Measurements from ENCODE around the gene OSBPL3.

OSBPL3 gene

GRCh38 chr7:24902276-24902675 lies 77.7 kb downstream of the OSBPL3 start:
- no peak overlapping the region for H3K4me3 ChIP-seq (replicated peaks; ENCODE audit: low read depth, low read length)
- DNase-seq (ENCODE audit: low read depth) = no peak
- no peak for TF ChIP-seq CTCF (IDR thresholded peaks at IDR 0.05; ENCODE audit: low read length, missing control alignments)

- no peak for DNase-seq (ENCODE audit: low read depth)
- no peak overlapping the region for H3K4me3 ChIP-seq (replicated peaks; ENCODE audit: low read depth, low read length)
- TF ChIP-seq CTCF (IDR thresholded peaks at IDR 0.05; ENCODE audit: low read length, missing control alignments) = no peak
These were observed 80.1 kb downstream of the OSBPL3 start for GRCh38 chr7:24899905-24900304.

GRCh38 chr7:24899161-24899560 lies 80.8 kb downstream of the OSBPL3 start:
- no peak overlapping the region for H3K4me3 ChIP-seq (replicated peaks; ENCODE audit: low read depth, low read length)
- no peak for DNase-seq (ENCODE audit: low read depth)
- TF ChIP-seq CTCF (IDR thresholded peaks at IDR 0.05; ENCODE audit: low read length, missing control alignments) = no peak

DNA sequence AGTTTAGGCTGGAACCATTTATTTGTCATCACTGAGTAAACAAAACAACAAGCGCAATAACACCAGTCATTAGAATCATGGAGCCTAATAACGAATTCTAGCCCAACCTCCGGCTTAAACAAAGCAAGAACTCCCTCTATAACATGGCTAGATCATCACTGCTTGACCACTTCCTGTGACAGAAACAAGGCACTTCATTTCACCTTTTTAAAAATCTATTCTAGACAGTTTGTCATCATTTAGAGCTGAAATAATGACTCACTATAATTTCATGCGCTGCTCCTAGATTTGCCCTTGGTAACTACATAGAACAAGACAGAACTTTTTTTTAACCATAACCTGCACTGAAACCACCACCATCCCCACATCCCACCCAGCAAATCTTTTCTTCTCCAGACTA lies 81.3 kb downstream of the OSBPL3 start:
- no peak overlapping the region for H3K4me3 ChIP-seq (replicated peaks; ENCODE audit: low read depth, low read length)
- no peak for TF ChIP-seq CTCF (IDR thresholded peaks at IDR 0.05; ENCODE audit: low read length, missing control alignments)
- DNase-seq (ENCODE audit: low read depth) = no peak

GRCh38 chr7:24896031-24896501 lies 83.9 kb downstream of the OSBPL3 start:
- no peak overlapping the region for H3K4me3 ChIP-seq (replicated peaks; ENCODE audit: low read depth, low read length)
- no peak for TF ChIP-seq CTCF (IDR thresholded peaks at IDR 0.05; ENCODE audit: low read length, missing control alignments)
- DNase-seq (ENCODE audit: low read depth) = no peak

DNA sequence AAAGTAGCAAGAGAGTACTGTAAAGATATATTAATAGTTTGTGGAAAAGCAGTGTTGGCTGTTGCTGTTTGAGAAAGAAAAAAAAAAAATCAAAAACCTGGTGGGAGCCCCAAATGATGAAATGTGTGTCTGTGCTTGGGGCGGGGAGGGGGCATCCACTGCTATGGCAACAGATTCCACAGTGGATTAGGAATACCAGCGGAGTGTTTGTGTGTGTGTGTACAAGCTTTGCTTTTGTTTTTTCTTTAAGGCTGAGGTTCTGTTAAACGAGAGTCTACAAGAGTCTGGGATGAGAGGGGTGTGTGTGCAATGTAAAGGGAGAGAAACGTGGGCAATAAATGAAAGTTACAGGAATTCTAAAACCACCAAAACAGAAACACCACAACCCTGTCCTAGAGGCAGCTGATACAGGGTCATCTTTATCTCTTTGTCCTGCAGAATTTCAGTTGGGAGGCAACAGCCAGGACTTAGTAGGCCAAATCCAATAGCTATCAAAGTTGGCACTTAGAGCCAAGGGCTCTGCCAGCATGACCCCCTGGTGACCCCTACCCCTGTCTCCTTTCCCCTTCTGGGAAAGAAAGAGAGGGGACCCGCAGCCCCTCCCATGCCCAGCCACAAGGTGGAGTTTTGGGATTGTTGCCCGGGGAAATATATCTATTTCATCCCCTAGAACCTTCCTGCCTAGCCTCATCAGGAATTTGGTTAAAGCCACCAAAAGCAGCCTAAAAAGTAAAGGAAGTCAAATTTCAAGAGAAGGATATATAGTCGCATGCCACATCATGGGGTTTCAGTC lies 85.4 kb downstream of the OSBPL3 start:
- TF ChIP-seq CTCF (IDR thresholded peaks at IDR 0.05; ENCODE audit: low read length, missing control alignments) = peak; percentile 43
- no peak overlapping the region for H3K4me3 ChIP-seq (replicated peaks; ENCODE audit: low read depth, low read length)
- no peak for DNase-seq (ENCODE audit: low read depth)

GRCh38 chr7:24891311-24891735 lies 88.7 kb downstream of the OSBPL3 start:
- no peak for DNase-seq (ENCODE audit: low read depth)
- H3K4me3 ChIP-seq (replicated peaks; ENCODE audit: low read depth, low read length) = no peak overlapping the region
- TF ChIP-seq CTCF (IDR thresholded peaks at IDR 0.05; ENCODE audit: low read length, missing control alignments) = no peak

Data from fibroblast of pulmonary artery (primary cell).